NCI-H446 treated with DMSO at 0.1 percent for 48 hours (cell line): ENCODE results near the gene STEAP1B.
"Not testable (repeated sequence)": the region's sequence is repeated elsewhere in the genome, so short reads cannot be mapped to it uniquely, and the experiment has no call there.

ENCODE experiments used
- DNase-seq: peaks from one replicate; lab custom pipeline; 2025; lab: John Stamatoyannopoulos, UW

Gene STEAP1B

DNA sequence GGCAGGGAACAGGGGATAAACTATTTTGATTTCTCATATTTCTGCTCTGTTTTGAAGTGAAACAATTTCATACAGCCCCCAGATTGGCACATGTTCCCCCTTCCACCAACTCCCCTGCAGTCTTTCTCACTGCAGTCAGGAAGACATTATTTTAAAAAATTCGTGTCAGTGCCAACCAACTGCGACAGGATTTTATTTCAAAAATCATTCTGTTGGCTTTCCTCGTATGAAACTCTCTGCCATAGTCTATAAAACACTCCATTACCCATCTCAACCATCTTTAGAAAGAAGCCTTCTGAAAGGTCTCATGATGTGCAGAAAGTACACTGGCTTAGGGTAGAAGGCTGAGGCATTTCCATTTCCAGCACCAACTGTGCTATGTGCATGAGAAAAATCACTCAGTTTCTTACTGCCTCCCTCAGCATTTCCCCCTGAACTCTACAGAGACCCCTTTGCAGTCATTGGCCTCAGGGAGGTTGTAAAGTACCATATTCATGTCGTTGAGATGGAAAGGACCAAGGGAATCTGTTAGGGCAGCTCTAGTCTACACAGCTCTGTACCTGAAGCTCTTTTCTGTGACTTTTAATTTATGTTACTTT, 46.9 kb downstream of the STEAP1B start:
- DNase-seq, result no peak

DNA sequence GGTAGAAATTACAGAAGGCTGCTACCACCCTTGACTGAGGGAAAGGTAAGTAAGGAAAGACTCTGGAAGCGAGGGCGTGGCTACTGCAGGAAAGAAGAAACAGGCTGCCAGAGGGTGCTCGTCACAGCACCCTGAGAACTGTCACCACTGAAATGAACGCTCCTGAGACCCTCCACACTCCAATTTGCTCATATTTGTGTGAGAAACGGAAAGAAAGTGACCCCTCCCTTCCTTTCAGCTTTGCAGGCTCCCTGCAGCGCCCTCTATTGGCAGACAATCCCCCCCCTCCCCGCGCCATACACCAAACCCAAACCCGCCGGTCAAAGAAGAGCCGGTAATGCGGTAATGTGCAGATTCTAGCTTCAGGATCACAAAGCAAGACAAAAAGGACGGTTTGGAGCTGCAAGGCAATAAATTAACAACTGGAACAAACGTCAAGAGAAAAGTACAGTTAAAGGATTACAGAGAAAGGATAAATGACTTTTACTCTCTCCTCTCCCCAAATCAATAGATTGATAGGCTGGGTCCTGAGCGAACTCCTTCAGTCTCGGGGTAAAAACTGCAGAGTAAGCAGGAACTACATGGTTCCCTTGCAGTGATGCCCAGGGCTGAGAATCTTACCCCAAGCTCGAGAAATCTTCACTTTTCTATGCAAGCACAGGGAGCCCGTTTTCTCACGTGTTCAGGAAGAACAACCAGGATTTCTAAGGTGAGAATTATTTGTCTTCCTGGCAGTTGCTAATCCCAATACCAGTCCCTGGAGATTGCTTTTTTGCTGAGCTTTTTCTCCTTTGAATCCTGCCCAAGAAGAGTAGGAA, 47.6 kb downstream of the STEAP1B start:
- DNase-seq, result no peak

GRCh38 chr7:22450013-22450412, 50.0 kb downstream of the STEAP1B start:
- DNase-seq, result not testable (repeated sequence)

GRCh38 chr7:22447762-22448161, 52.2 kb downstream of the STEAP1B start:
- DNase-seq, result no peak

DNA sequence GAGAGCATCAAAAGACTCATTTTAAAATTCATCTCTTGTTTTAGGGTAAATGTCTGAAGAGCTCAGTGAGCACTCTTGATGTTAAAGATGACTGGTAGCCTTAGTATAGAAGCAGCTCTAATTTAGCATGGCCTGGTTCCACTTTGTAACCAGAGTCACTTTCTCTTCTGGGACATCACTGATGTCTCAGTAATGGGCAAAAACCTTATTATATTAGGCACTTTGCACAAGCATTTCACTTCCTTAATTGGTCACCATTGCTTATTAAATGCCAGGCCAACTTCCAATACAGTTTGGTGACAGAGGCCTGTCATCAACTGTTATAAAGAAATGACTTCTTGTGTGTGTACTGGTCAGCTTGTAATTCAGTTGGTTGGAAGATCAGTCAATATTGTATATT, 53.0 kb downstream of the STEAP1B start:
- no peak for DNase-seq

DNA sequence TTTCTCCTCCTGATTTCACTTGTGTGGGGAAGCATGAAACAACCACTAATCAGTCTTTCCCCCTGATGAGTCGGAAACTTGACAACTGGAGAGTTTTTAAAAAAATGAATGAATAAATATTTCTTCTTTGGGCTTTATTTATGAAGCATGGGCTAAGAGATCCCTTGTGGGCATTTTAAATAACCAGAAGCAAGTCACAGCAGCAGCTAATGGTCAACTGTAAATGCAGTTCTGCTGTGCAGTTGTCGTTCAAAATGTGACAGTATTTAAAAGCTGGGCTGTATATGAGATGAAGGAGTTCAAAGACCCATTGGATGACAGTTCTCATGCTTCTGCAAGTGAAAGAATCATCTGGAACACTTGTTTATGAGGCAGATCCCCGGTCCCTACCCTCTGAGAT, 54.1 kb downstream of the STEAP1B start:
- no peak for DNase-seq

DNA sequence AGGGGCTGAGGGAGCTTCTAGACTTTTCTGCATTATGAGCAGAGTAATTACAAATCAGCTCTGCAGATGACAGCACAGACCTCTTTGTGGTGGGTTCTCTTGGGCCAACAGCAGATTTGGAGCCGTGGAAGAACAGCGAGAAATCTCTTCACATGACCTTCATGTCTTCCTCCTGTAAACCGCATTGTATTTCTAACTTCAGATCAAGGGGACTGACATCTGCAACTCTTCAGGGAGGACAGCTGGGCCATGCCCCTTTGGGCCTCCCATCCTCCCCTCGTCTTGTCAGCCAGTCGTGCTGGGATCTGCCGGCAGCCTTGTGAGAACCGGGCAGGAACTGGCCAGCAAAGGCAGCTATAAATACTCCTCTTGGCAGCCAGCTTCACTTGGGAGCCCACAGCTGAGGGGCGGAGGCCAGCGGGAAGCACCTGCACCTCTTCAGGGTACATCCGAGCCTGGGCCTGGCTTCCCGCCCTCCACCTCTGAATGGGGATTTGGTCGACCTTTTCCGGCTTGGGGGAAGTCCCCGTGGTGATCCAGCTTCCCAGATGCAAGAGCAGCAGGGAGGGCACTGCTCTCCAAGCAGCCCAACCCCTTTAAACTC, 54.7 kb downstream of the STEAP1B start:
- peak; percentile 37 for DNase-seq

DNA sequence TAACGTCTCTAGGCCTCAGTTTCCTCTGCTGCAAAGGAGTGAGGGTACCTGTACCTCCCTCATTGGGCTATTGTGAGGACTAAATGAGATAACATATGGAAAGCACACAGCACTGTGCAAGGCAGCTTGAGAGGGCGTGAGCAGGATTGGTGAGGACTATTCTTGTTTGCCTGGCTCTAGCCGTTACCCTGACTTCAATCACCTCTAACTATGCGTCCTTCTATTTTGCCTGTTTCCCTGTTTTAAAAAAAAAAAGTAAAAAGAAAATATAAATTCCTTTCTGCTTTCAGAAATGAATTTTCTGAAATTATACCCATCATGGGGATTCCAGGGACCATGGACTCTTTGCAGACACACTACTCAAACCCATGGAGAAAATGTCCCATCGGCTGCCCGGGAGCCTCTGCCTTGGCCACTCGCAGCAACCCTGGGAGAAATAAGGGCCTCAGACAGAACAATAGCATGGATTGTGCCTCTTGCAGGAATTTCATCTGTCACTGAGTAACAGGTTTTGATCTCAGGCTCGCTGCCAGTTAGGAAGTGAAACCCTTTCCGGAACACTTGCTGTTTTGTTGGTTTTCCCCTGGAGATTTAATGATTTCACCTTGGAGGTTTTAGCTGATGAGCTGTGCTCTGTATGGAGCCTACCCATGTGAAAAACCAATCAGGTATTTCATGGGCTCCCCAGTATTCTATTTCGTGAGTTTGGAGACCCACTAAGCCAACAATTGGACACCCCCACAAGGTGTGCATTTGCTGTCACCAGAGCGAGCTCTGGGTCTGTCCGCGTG, 55.6 kb downstream of the STEAP1B start:
- no peak for DNase-seq

GRCh38 chr7:22443370-22444180, 56.4 kb downstream of the STEAP1B start:
- no peak for DNase-seq

- DNase-seq, result no peak
These were observed 57.1 kb downstream of the STEAP1B start for GRCh38 chr7:22442882-22443369.

DNA sequence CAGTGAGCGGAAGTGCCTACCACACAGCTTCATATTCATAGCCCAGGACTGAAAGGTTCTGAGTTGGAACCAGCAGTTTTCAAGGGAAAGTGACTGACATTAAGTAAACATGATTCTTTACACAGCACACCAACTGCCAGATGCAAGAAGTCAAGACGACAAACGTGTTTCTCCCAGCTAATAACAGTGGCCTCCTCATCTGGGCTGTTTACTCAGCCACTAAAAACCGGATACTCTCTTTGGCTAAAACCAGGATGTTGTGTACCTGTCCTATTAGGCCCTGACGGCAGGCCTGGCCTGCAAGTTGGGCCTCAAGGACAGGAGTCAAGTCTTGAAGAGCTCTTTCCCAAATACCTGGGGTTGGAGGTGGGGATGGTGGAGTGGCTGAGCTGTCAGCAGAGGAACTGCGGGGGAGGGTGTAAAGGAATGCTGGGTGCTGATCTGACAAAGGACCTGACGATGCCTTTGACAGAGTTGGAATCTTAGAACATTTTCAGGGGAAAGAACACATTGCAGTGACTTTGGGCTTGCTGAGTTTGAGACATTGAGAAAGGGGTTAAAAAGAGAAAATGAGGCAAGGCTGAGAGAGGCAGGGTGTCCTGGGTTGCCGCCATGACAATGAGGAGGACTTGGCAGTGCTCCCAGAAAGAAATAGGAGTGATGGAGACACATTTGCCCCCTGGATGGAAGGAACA, 57.7 kb downstream of the STEAP1B start:
- no peak for DNase-seq

GRCh38 chr7:22441157-22441556, 58.8 kb downstream of the STEAP1B start:
- DNase-seq, result no peak

- no peak for DNase-seq
These were observed 61.0 kb downstream of the STEAP1B start for GRCh38 chr7:22438994-22439393.

- DNase-seq, result not testable (repeated sequence)
These were observed 63.4 kb downstream of the STEAP1B start for GRCh38 chr7:22436552-22436951.

- no peak for DNase-seq
These were observed 64.3 kb downstream of the STEAP1B start for GRCh38 chr7:22435720-22436119.

DNA sequence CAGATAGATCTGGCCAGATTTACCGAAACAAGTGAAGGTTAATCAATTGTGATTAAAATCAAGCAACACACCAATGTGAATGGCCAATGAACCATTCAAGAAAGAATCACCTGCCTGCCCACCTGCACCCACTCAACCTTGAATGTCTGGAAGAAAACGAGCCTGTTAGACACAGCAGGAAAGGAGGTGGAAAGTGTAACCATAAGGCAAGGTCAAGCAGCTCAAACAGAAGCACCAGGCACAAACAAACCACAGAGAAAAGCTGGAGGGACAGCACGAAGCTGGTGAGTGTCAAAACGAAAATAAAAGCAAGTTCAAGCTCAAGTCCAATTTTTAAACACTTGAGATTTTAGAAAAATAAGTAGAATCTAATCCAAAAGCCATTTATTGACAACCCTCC, 64.9 kb downstream of the STEAP1B start:
- no peak for DNase-seq

GRCh38 chr7:22433710-22434460, 66.1 kb downstream of the STEAP1B start:
- DNase-seq, result no peak

GRCh38 chr7:22433165-22433700, 66.8 kb downstream of the STEAP1B start:
- not testable (repeated sequence) for DNase-seq

DNA sequence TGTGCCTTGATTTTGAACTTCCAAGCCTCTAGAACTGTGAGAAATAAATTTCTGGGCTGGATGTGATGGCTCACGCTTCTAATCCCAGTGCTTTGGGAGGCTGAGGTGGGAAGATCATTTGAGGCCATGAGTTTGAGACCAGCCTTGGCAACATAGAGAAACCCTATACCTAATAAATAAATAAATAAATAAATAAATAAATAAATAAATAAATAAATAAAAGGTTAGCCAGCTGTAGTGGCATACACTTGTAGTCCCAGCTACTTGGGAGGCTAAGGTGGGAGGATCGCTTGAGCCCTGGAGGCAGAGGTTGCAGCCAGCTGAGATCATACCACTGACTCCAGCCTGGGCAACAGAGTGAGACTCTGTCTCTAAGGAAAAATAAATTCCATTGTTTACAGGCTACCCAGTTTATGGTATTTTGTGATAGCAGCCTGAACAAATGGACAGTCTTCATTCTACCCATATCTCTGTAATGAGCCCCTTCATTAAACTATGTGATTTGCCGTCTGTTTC, 67.7 kb downstream of the STEAP1B start:
- DNase-seq, result no peak

GRCh38 chr7:22430457-22430856, 69.5 kb downstream of the STEAP1B start:
- DNase-seq, result no peak
